Activated CD8-positive, alpha-beta memory T cell treated with anti-CD3 and anti-CD28 coated beads, Interleukin-2, amount 50 U/mL, for 4 hours (primary cell): ENCODE data around the gene PAQR7.

Source experiments
- DNase-seq: peaks from one replicate; pipeline ENCODE4 v3.0.0-alpha.2; 2020

PAQR7 gene

DNA sequence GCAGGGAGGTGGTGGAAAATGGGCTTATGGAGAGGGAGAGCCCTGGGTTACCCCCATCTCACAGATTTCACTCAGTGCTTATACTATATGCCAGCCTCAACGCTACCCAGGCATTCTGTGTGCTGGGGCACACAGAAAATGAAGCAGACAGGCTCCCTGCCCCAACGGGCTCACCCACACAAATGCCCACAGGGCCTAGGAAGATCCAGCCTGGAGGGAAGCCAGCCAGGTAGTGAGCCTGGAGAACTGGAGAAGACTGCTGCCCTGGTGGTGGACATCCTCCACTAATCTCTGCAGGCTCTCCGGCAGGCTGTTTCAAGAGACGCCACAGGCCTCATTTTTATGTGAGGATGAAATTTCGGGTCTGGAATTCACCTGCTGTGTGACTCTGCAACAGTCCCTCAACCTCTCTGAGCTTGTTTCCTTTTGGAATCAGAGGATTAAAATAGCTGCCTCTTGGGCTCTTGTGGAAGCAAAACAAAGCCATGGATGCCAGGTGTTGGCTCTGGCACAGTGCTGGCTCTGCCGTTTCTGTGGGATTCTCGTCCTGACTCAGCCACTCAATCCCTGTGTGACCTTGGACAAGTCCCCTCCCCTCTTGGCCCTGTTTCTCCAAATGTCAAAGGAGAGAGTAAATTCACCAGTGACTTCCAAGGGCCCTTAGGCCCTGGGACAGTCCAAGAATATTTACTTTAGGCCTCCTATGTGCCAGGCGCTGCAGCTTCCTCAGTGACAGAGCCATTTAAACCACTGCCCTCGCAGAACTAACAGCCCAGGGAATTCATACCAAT lies 3.6 kb downstream of the PAQR7 start:
- DNase-seq, result no peak

DNA sequence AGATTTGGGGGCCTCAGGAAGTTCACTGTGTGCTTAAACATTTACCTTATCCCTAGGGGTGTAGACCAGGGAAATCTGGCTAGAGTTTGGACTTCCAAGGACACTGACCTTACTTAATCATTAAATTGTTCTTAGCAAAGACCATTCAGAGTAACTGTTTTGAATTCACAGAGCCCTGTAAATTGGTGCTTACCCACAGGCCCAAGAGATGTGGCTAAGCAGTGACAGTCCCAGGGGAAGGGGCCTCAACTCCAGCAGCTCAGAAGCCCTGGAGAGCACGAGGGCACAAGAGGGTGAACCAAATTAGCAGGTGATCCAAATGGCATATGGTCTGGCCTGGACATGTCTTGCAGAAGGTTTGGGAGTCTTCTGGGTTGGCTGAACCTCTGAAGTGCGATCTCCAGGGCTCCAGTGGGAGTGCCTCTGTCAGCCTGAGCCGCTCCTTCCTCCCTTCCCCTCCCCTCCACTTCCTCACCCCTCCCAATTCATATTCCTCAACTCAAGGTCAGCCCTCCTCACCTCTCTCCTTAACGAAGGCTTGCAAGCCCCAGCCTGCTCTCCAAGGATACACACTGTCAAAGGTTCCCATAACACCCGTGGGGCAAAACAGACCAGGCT lies 4.3 kb downstream of the PAQR7 start:
- no peak for DNase-seq

DNA sequence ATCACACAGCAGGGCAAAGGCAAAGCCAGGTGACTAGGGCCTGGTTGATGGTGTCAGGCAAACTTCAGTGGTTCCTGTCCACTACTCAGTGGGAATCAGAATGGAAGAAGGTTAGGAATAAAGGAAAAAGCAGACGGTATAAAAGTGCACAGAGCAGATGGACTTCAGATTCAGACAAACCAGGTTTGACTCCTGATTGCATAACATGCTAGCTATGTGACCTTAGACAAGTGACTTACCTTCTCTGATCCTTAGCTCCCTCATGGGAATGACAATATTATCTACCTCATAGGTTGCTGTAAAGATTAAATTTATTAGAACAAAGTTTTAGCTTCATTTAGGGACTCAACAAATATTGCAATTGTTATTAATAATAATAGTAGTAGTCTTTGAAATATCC lies 4.9 kb downstream of the PAQR7 start:
- no peak for DNase-seq

DNA sequence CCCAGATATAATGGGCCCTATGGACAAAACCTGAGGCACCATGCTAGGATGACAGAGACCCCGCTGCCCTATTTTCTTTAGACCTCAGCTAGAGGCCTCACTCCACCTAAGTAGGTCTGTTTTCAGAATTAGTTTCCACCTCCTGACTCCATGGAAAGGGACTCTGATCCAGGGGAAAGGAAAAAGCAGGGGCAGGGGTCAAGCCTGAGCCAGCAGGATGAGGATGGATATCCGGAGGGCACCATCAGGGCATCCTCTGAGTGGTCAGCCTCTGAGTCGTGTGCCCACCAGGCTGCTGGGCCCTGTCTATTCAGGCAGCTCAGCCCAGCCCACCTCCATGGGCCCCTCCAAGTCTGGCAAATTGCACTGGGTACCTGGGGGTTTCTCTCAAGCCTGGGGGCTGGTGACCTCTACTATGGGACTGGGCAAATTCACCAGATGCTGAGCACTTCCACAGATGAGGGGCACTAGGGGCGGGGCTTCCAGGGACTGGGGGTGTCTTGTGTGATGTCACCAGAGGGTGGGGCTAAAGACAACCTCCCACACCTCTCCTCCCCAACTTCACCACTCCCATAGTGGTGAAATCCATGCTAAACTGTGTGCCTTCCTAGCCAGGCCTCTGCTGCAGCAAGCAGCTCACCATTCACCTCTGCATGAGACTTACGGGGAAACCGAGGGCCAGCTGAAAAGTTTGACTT lies 5.5 kb downstream of the PAQR7 start:
- no peak for DNase-seq

DNA sequence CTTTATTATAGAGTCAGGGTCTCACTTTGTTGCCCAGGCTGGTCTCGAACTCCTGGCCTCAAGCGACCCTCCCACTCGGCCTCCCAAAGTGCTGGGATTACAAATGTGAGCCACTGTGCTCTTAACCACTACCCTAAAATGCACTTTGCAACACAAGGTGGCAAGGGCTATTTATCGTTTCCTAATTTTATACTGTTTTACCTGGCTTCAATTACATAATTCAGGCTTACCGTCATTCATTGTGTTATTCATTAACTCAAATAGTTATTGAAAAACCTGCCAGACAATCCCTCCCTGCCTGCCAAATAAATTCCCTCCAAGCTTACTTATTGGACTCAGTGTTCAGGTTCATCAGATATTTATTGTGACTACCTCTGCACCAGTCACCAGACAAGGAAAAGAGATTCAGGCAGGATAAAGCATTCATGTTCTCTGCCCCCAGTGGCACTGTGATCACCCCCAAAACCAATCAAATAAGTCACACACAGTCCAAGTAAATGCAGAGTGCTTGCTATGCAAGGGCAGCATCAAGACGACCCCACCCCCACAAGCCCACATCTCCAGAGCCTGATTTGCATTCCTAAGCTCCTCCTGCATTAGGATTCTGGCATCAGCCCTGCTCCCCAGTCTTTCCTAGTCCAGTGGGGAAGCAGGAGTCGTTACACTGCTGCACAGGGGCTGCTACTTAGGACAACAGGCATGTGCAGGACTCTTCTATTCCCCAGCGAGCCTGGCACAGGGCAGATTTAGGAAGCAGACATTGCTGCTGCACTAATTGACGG lies 8.1 kb downstream of the PAQR7 start:
- no peak for DNase-seq

DNA sequence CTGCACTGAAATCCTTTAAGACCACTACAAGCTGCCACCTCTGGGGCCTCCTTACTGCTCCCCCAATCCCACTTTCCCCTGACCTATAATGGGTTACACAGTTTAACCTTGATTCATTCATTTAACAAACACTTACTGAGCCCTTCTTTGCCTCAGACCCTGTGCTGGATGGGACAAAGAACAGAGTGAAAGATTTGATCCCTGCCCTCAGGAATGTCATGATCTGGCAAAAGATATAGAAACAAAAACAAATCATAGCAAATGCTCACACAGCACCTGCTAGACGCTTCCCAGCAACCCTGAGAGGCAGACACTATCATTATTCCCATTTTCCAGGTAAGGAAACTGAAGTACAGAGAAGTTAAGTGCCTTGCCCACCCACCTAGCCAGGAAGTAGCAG lies 9.2 kb downstream of the PAQR7 start:
- DNase-seq, result no peak

DNA sequence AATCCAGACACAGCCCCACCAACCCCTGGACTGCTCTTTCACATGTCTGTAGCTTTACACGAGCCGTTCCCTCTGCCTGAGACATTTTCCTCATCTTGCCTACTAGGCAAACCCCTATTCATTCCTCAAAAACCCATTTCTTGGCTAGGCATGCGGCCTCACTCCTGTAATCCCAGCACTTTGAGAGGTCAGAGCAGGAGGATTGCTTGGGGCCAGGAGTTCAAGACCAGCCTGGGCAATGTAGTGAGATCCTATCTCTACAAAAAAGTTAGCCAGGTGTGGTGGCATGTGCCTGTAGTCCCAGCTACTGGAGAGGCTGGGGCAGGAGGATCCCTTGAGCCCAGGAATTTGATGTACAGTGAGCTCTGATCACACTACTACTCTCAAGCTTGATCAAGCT lies 11.1 kb downstream of the PAQR7 start:
- DNase-seq, result no peak

DNA sequence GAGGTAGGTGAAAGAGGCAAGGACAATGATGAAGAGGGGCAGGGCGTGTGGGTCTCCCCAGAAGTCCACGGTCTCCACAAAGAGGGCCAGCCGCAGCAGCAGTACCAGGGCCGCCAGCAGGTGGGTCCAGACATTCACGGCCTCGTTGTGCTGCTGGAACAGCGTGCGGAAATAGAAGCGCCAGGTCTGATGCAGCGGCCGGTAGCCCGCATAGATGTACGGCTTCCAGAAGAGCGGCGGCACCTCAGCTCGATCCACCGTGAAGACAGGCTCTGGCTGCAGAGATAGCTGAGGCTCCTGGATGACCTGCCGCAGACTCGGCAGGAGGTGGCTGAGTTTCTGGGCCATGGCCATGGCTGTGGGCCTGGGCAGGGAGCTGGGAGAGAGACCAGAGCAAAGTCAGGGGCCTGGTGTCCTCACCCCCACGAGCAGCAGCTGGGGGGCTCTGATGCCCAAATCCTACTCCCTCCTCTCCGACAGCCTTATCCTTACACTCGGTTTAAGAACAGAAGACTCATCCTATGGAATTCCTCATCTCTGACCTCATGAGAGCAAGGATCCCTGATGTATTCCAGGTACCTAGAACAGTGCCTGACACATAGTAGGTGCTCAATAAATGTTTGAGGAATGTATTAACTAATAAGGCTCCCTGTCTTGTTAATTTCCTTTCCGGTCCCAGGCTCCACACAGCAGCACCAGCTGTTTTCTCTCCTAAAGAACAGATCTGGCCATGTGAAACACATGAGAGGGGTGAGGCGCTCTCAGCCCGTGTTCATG lies 11.8 kb downstream of the PAQR7 start:
- DNase-seq, result no peak

DNA sequence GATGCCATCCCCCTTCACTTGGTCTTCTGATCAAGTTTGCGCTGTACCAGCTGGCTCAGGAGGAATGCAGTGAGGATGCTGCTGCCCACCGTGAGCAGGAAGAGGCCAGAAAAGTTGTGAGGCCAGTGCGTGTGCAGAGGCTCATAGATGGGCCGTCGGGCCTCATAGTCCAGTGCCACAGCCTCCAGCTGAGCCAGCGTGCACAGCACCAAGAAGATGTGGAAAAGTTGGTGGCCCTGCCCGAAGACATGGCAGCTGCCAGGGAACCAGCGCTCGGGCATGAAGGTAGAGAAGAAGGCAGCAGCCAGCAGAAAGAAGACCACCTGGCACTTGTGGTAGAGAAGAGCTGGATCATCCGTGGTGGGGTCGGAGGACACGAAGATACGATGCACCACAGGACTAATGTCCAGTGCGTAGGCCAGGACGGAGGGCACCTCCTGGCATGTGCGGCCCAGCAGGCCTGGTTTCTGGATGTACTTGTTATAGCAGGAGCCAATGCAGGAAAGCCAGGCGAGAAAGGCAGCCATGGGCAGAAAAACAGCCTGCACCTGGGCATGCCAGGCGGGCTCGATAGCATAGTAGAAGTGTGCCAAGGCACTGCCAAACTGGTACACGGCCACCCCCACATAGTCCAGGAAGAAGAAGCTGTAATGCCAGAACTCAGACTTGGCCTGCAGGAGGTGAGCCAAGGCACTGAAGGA lies 12.6 kb downstream of the PAQR7 start:
- no peak for DNase-seq

DNA sequence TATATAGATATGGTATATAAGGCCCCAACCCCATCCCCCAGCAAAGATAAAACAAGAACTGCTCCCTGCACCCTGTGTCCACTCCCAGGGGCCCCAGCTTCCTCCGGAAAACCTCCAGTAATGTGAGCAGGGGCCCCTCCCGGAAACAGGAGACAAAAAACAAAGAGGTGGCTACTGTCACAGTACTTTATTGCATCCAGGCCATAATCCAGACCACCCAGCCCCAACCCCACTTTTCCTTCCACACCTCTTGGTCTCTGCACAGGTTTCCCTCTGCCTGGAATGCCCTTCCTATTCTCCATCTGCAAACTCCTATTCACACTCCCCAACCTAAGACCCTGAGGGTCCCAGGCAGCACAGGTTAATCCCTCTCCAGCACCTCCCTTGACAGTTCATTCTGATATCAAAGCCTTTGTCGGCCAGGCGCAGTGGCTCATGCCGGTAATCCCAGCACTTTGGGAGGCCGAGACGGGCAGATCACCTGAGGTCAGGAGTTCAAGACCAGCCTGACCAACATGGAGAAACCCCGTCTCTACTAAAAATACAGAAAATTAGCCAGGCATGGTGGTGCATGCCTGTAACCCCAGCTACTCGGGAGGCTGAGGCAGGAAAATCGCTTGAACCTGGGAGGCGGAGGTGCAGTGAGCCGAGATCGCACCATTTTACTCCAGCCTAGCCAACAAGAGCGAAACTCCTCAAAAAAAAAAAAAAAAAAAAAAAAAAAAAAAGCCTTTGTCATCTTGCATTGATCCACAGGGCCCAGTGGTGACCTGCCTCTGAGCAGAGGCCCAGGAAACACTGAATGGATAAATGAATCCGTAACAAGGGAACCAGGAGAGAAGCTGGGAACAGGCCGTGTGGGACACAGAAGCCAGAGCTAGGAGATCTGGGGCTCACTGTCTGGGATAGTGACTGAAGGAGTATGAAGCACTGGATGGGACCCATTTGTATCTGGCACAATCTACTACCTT lies 13.9 kb downstream of the PAQR7 start:
- no peak for DNase-seq

DNA sequence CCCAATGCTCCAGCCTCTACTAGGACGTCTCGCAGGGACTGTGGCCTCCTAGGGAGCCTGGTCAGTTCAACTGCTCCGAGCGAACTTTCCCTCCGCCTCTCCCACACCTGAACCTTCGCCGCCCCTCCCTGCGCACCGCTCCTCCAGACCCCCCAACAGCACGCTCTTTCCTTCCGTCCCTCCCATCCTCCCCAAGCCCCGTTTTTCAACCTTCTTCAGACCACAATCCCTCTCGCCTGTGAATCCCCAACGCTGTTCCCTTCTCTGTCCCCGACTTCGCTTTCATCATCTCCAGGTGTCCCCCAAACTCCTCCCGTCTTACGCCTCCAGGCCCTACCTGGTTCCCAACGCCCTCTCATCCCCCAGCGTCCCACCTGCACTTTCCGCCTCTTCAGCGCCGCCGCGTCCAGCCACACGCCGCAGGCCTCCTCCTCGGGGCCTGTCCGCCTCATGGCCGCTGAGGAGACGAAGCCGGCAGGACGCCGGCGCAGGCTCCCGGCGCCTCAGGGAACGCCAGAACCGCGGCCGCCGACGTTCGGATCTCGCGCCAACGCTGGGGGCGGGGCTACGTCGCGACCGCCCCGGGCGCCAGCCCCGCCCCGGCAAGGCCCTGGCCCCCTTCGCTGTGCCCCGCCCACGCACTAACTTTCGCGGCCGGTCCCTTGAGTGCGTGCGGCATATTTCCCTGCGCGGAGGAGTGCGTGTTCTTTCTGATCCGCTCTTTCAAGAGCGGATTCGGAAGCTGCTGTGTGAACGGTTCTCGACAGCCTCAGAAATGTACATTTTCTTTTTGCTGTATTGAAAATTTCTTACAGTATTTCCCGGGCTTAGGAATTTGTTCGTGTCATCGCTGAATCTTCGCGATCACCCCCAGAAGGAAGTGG lies 16.4 kb downstream of the PAQR7 start, which contains the start of gene AUNIP:
Gene AUNIP (minus strand): TSS at position 552 of the 884 bp plus-strand sequence. CDS start 100 bp downstream, at position 452.
- DNase-seq, result peak; percentile 91

DNA sequence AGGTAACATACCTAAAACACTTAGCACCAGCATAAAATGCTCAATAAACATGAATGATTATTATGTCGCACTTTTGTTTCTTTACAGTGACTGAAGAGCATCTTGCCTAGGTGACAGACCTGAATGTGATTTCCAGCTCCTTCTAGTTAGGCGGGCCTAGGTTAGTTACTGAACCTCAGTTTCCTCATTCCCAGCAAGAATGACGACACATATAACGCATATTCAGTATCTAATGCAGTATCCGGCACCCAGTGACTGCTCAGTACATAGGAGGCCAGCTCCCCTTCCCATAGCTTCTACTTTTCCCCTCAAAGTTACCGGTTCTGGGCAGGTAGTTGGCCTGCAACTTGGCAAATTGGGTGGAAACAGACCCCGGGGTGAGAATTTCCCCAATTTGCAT lies 17.0 kb downstream of the PAQR7 start:
- DNase-seq, result no peak

DNA sequence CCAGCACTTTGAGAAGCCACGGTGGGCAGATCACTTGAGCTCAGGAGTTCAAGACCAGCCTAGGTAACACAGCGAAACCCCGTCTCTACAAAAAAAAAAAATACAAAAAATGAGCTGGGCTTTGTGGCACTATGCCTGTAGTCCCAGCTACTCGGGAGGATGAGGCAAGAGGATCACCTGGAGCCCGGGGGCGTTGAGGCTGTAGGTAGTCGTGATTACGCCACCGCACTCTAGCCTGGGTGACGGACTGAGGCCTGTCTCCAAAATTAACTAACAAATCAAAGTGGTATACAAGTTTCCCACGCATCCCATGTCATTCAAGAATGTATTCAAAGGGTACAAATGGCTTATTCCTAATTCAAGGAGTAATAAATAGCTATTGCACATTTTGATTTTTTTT lies 18.7 kb downstream of the PAQR7 start:
- DNase-seq, result no peak

DNA sequence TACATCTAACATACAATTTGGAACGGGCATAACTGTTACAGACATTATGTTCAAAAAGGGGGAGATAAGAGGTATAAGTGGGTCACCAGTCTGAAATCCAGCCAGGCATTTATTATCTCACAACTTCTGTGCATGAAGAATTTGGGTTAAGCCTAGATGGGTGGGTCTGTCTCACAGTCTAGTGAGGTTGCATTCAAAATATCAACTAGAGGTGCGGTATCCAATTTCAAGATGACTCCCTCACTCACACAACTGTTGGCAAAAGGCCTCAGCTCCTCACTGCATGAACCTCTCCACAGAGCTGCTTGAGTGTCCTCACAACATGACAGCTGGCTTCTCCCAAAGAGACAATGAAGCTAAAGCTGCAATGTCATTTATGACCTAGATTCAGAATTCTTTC lies 21.0 kb downstream of the PAQR7 start:
- DNase-seq, result no peak

DNA sequence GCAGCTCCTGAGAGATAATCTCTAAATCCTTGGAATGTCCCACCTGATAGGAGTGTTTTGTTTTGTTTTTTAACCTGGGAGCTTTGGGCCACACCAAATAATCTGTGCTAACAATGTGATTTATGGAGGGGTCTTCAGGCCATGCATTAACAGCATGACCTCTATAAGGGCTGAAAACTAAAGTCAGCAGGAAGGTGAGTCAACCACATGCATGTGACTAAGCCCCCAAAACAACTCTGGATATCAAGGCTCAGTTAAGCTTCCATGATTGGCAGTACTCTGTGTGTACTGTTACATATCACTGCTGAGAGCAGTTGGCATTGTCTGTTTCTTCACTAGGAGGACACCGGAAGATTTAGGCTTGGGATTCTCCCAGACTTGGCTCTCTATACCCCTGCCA lies 27.0 kb downstream of the PAQR7 start:
- DNase-seq, result no peak

DNA sequence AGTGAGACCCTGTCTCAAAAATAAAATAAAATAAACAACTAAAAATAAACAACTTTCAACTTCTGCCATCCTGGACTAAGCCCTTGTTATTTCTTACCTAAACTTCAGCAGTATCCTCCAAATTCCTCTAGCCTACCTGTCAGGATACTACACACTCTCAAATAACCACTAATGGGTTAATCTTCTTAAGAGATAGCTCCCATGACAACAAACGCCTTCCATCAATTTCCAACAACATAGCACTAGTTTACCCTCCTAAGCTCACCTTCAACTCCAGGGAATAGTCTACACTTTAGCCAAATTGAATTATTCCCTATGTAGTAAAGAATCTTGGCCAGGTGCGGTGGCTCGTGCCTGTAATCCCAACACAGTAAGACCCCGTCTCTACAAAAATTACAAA lies 27.6 kb downstream of the PAQR7 start:
- no peak for DNase-seq

DNA sequence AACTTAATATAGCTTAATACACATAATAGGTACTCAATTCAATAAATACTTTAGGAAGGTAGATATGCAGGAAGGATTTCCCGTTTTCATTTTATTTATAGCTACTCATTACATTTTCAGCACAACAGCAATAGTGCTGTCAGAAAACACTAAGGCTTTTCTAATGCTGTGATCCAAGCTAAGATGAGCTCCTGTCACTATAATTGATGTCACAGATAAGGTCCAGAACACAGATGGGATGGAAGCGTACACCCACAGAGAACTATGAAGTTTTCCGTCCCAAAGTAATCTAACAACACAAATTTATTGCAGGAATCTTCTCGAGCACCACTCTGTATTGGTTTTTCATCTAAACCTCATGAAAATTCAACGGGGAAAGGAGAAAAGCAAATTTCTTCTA lies 29.8 kb downstream of the PAQR7 start:
- DNase-seq, result no peak

DNA sequence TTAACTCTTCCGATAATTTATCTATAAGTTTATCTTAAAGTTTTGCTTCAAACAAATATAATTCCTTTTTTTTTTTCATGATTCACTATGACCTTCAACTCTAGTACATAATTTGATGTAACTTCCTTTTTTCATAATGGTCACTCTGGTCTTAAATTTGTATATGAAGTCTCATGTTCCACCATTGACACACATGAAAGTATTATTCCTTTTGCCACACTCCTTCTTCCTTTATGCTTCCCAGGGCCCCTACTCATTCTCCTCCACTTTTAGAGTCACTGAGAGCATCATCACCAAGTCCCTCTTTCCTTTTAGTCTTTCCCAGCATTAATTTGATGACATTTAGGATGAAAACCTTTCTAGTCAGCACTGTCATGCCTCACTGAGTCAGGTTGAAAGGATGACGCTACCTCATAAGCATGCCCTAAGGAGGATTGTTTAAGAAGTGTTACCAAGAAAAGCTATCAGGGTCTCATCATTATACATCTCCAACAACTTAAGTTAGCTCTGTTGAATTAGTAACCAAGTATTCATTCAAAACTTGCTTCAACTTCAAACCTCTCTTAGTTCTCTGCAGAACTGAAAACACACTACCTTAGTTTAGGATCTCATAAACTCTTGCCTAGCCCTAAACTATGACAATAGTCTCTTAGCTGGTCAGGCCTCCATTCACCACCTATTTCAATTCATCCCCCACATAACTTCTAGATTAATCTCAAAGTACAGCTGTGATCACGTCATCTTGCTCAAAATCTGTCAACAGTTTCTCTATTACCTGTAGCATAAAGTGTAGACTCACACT lies 30.8 kb downstream of the PAQR7 start:
- DNase-seq, result no peak

DNA sequence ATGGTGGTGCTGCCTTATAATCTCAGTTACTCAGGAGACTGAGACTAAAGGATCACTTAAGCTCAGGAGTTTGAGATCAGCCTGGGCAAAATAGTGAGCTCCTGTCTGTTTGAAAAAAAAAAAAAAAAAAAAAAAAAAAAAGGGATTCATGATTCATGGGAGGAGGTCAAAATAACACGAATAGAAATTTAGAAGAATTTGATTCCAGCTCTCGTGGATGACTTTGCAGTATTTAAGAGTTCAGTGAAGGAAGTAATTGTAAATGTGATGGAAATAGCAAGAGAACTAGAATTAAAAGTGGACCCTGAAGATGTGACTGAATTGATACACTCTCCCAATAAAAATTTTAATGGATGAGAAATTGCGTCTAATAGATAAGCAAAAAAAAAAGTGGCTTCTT lies 32.0 kb downstream of the PAQR7 start:
- DNase-seq, result no peak
